ENCODE data around the gene JAML. TPM values are rescaled to one million over a fixed set of nuclear protein-coding genes. Genes with fewer than 3 reads are reported as not detected.

The JAML gene
- total and polyA plus RNA-seq, 11 donors: 0.90 to 18.4 (median 1.6) TPM

- TF ChIP-seq POLR2A (IDR thresholded peaks at IDR 0.05) (no peak), CTCF (IDR thresholded peaks at IDR 0.05) (no peak)
- Histone ChIP-seq H3K4me1 (peaks cover 0 to 34% (median 10%) of the 10 kb centered on the region in 12 donors), H3K27me3 (peaks cover 0 to 60% (median 5%) of the 10 kb centered on the region in 9 donors), H3K4me3 (peak overlapping the region in 11 of 12 donors; percentile 40 to 72 (median 58)), H3K9me3 (no peaks in the 10 kb centered on the region), H3K36me3 (no peaks in the 10 kb centered on the region), H3K27ac (no peak overlapping the region)
- peak in 1 of 5 donors; percentile 43 for DNase-seq
- ATAC-seq: no peak
- WGBS, 4 donors: 43 to 61% (median 51%) methylated on average over 14 to 16 of the region's 16 CpGs
- intact Hi-C loops (cut with DNase I): loop anchor here in 1 of 10 donors (5.0 kb wide), 1 partner anchor 139 kb away; no protein-coding TSS in a partner anchor
Measured at GRCh38 chr11:118153516-118153915, 71.3 kb downstream of the JAML start.

GRCh38 chr11:118152552-118153471, 72.0 kb downstream of the JAML start, which contains the start of gene SCN4B:
SCN4B (minus strand) TSS chr11:118152823; CDS start chr11:118152673, 150 bp downstream.
- WGBS, 4 donors: 0 to 1% (median 1%) methylated on average over 47 to 88 of the region's 88 CpGs
- Histone ChIP-seq H3K4me1 (peaks cover 0 to 36% (median 10%) of the 10 kb centered on the region in 12 donors), H3K27me3 (peaks cover 0 to 60% (median 5%) of the 10 kb centered on the region in 9 donors), H3K4me3 (peak within 1 kb of the TSS; percentile 40 to 72 (median 58)), H3K36me3 (no peaks in the 10 kb centered on the region), H3K9me3 (no peaks in the 10 kb centered on the region), H3K27ac (peak within 1 kb of the TSS in 10 of 12 donors; percentile 30 to 69 (median 62))
- TF ChIP-seq CTCF (IDR thresholded peaks at IDR 0.05): no peak
- TF ChIP-seq POLR2A (IDR thresholded peaks at IDR 0.05): no peak
- ATAC-seq (peak; percentile 22 to 88 (median 78)), DNase-seq (peak; percentile 74 to 86 (median 81))
- intact Hi-C loops (cut with DNase I): loop anchor here in 1 of 10 donors (5.0 kb wide), 1 partner anchor 139 kb away; no protein-coding TSS in a partner anchor

- no peak for ATAC-seq
- H3K27me3 ChIP-seq: peaks cover 0 to 54% (median 5%) of the 10 kb centered on the region in 9 donors
- intact Hi-C loops (cut with DNase I): loop anchor here in 1 of 10 donors (5.0 kb wide), 1 partner anchor 140 kb away; no protein-coding TSS in a partner anchor
- peak overlapping the region; percentile 40 to 72 (median 58) for H3K4me3 ChIP-seq
- peaks cover 0 to 42% (median 11%) of the 10 kb centered on the region in 12 donors for H3K4me1 ChIP-seq
- WGBS, 4 donors: 10 to 23% (median 19%) methylated on average over 10 to 16 of the region's 16 CpGs
- no peaks in the 10 kb centered on the region for H3K36me3 ChIP-seq
- TF ChIP-seq POLR2A (IDR thresholded peaks at IDR 0.05): no peak
- TF ChIP-seq CTCF (IDR thresholded peaks at IDR 0.05): no peak
- peak in 1 of 5 donors; percentile 12 for DNase-seq
- peak overlapping the region in 10 of 12 donors; percentile 30 to 69 (median 62) for H3K27ac ChIP-seq
- no peaks in the 10 kb centered on the region for H3K9me3 ChIP-seq
Measured at GRCh38 chr11:118152020-118152551, 72.7 kb downstream of the JAML start.

All from heart left ventricle (tissue), 16 donors.